GM10266 (cell line): Measurements from ENCODE around the gene NPDC1.

Experiments
- DNase-seq: peaks from one replicate; pipeline ENCODE4 v3.0.0; 2012; ENCODE audit errors: extremely low spot score
- TF ChIP-seq, protein P1 (sequence below): IDR thresholded peaks from 2 replicates; pipeline ENCODE4 v1.5.1; 2012; ENCODE audit warnings: mild to moderate bottlenecking, low read depth; ENCODE audit not compliant: control insufficient read depth, insufficient read depth; ENCODE audit errors: missing control alignments

Gene NPDC1

DNA sequence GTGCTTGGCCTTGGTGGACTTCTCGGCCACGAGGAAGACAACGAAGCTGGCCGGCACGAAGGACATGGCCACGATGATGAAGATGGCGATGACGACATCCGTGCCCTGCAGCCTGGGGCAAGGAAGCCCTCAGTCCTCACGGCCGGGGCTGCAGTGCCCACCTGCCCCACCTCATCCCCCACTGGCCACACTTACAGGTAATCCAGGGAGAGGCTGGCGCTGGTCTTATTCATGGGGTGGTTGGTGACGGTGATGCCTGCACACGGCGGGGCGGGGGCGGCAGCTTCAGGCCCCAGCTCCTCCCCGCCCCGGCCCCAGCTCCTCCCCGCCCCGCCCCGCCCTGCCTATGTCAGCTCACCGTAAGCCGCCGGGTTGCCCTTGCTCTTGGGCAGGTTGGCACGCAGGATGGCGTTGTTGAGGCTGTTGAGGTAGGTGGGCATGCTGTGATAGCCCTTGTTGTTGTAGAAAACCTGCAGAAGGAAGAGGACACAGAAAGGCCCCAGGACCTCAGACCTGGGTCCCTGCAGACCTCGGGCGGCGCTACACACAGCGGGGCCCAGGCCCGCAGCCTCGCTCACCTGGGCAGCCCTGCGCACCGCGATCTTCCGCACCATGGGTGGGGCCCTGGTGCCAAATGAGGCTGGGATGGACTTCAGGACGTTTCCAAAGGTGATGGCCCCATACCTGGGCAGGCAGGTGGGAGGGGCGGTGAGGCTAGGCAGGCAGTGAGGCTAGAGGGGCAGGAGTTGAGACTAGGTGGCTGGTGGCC lies 33.9 kb downstream of the NPDC1 start:
- no peak for DNase-seq
- TF ChIP-seq, protein P1, sequence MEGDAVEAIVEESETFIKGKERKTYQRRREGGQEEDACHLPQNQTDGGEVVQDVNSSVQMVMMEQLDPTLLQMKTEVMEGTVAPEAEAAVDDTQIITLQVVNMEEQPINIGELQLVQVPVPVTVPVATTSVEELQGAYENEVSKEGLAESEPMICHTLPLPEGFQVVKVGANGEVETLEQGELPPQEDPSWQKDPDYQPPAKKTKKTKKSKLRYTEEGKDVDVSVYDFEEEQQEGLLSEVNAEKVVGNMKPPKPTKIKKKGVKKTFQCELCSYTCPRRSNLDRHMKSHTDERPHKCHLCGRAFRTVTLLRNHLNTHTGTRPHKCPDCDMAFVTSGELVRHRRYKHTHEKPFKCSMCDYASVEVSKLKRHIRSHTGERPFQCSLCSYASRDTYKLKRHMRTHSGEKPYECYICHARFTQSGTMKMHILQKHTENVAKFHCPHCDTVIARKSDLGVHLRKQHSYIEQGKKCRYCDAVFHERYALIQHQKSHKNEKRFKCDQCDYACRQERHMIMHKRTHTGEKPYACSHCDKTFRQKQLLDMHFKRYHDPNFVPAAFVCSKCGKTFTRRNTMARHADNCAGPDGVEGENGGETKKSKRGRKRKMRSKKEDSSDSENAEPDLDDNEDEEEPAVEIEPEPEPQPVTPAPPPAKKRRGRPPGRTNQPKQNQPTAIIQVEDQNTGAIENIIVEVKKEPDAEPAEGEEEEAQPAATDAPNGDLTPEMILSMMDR, result no peak

DNA sequence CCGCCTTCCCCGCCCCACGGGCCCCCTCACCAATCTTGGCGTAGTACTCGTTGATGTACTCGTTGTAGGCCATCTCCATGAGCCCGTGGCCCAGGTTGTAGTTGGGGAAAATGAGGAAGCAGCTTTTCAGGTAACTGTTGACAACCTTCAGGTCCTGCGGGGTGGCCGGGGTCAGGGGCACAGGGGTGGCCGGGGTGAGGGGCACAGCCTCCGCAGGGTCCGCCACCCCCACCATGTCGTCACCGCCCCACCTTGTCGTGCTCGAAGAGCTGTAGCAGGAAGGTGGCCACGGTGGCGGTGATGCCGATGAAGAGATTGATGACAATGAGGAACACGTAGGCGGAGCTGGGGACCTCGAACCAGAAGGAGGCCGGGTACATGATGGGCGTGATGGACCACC lies 34.8 kb downstream of the NPDC1 start:
- TF ChIP-seq, protein P1, result no peak
- DNase-seq, result no peak

DNA sequence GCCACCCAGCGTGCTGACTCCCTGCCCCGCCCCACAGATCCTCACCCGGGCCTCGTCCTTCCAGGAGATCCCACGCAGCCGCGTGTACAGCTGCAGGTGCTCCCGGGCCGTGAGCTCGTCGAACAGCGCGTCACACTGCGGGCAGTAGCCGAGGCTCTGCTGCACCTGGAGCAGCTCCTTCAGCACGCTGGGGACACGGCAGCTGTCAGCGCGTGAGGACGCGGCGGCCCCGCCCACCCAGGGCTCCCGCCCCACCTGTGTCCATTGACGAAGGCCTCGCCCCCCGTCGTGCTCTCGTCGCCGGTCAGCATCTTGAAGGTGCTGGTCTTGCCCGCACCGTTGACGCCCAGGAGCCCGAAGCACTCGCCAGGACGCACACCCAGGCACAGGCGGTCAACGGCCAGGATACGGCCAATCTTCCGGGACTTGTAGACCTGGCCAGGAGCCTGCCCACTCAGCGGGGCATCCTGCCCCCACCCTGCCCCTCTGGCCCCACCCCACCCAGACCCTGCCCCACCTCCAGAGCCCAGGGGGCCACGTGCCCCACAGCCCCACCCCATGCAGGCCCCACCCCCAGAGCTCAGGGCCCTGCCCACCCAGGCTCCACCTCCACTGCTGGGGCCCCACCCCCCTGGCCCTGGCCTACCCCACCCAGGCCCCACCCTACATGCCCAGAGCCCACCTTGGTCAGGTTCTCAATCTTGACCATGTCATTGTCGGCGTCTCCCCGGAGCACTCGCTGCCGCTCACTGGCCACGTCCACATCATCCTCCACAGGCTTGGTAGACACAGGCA lies 35.8 kb downstream of the NPDC1 start:
- TF ChIP-seq, protein P1, result no peak
- DNase-seq, result no peak

DNA sequence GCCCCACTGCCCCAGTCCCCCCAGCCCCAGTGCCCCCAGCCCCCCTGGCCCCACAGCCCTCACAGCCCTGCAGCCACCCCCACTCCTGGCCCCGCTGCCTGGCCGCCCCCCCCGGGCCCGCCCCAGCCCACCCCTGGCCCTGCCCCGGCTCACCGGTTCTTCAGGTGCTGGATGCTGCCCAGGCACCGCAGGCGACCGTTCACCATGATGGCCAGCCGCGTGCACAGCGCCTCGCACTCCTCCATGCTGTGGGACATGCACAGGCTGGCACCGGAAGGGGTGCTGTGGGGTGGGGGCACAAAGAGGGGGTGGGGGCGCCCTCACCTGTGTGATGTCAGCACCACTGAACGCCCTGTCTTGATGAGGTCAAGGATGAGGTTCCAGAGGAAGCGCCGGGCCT lies 36.8 kb downstream of the NPDC1 start:
- DNase-seq, result no peak
- TF ChIP-seq, protein P1, result no peak

DNA sequence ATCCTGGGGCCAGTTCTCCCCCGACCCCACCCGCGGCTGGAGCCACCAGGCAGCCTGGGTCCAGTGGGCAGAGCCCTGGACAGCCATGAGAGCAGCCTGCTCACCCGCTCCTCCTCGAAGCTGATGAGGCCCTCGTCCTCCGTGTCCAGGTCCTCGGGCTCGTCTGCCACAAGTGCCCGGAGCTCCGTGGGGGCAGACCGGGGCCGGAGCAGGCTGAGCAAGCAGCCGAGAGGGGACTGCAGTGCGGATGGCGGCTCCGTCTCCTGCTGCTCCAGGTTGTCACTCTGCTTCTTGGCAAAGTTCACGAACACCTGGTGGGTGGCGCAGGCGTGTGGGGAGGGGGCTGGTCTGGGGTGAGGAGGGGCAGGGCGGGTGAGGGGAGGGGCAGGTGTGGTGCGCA lies 37.7 kb downstream of the NPDC1 start:
- TF ChIP-seq, protein P1, result no peak
- DNase-seq, result no peak

DNA sequence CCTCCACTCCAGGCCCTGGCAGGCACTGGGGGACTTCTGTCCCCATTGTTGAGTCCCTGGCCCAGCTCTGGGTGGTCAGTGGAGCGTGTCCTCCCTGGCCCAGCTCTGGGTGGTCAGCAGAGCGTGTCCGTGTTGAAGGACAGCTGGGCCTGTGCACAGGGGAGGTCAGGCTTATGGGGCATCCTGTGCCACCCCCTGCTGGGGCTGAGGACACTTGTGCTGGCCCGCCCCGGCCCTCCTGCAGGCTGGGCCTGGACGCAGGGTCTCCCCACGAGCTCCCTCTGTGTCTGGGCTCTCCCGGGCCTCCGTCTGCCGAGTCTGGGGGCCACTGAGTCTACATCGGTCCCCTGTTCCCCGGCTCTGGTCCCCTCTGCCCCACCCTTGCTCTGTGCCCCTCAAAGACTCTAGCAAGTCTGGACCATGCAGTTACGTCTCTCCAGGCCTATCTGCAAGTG lies 38.1 kb downstream of the NPDC1 start:
- no peak for DNase-seq
- TF ChIP-seq, protein P1, result no peak
